Activated CD4-positive, alpha-beta memory T cell treated with anti-CD3 and anti-CD28 coated beads for 36 hours (primary cell): ENCODE data around the gene MOK. TPM values are rescaled to one million over a fixed set of nuclear protein-coding genes. Genes with fewer than 3 reads are reported as not detected.

Experiments used
- CTCF ChIA-PET: fragments of 350-600 bp; sonication (Branson Sonifier 250); formaldehyde crosslinking; loops from one replicate; lab custom pipeline; 2021; ENCODE audit warnings: antibody characterized with exemption, inconsistent platforms; lab: Charles Lee
- POLR2A ChIA-PET: fragments of 350-600 bp; sonication (Branson Sonifier 250); formaldehyde crosslinking; loops from one replicate; lab custom pipeline; 2021; ENCODE audit warnings: antibody characterized with exemption; lab: Charles Lee
- DNase-seq: peaks from one replicate; pipeline ENCODE4 v3.0.0-alpha.2; 2020
- H3K27ac Mint-ChIP-seq: one replicate; pipeline ENCODE4 v1.8.0; 2021; ENCODE audit warnings: mixed read lengths
- H3K27me3 Mint-ChIP-seq: one replicate; pipeline ENCODE4 v1.8.0; 2021; ENCODE audit warnings: mixed read lengths
- H3K36me3 Mint-ChIP-seq: one replicate; pipeline ENCODE4 v1.8.0; 2021; ENCODE audit warnings: mixed read lengths
- H3K4me1 Mint-ChIP-seq: one replicate; pipeline ENCODE4 v1.8.0; 2021; ENCODE audit warnings: low read depth, mixed read lengths
- H3K4me3 Mint-ChIP-seq: one replicate; pipeline ENCODE4 v1.8.0; 2021; ENCODE audit warnings: mild to moderate bottlenecking, mixed read lengths
- H3K9me3 Mint-ChIP-seq: one replicate; pipeline ENCODE4 v1.8.0; 2021; ENCODE audit warnings: mixed read lengths
- intact Hi-C: fragments of 100-400 bp; cut with micrococcal nuclease; formaldehyde crosslinking; loops from one replicate; pipeline ENCODE4 v1.15.1; 2023
- total RNA-seq, 2 experiments: library from RNA; stranded (reverse); gene quantifications; one replicate each; pipeline ENCODE4 v1.2.3, GENCODE V29; 2021

Gene MOK
- total RNA-seq, 2 experiments from 2014 or later: 2.7 TPM

- no peaks in the 10 kb centered on the region for H3K9me3 Mint-ChIP-seq
- CTCF ChIA-PET: no interaction called here
- H3K4me3 Mint-ChIP-seq: no peak overlapping the region
- intact Hi-C loops: no loop called here
- no peaks in the 10 kb centered on the region for H3K27me3 Mint-ChIP-seq
- POLR2A ChIA-PET: no interaction called here
- no peak for DNase-seq
- no peak overlapping the region for H3K27ac Mint-ChIP-seq
- peaks cover 22% of the 10 kb centered on the region for H3K4me1 Mint-ChIP-seq
- H3K36me3 Mint-ChIP-seq: no peaks in the 10 kb centered on the region
These were observed 87.6 kb downstream of the MOK start for GRCh38 chr14:102217399-102217798.

DNA sequence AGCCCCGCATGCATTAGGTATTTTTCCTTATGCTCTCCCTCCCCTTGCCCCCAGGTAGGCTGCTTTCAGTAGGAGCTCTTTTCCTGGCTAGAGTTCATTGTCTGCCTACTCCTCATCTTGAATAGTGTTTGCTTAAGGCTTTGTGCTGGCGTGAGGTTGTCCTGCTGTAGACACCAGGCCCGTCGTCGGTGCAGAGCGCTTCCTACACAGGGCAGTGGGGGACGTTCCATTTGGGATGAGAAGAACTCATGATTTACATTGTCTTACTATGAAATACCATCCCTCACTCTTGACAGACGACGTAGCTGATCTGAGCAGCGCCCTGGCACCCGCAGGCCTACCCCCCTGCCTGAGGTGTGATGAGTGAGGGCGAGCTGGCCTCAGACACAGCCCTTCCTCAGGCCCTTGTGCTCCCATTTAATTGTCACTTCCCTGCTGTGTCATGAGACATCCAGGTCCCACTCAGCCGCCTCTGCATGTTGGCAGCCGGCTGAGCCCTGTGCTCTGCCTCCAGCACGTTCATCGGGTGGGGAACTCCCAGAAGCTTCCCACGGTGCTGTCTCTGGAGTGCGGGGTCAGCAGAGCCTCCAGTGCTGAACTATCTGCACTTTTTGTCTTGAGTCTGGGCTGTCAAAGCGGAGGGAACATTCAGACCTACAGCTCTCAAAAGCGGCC is 89.3 kb downstream of the MOK start:
- no peaks in the 10 kb centered on the region for H3K36me3 Mint-ChIP-seq
- no peaks in the 10 kb centered on the region for H3K27me3 Mint-ChIP-seq
- DNase-seq: no peak
- no peak overlapping the region for H3K4me3 Mint-ChIP-seq
- CTCF ChIA-PET: interaction anchor here (0.5 to 1.3 kb wide), 4 partner anchors 119 to 235 kb away, joined by 3 to 4 read pairs (median 3); no protein-coding TSS in a partner anchor
- POLR2A ChIA-PET: no interaction called here
- no peaks in the 10 kb centered on the region for H3K9me3 Mint-ChIP-seq
- H3K27ac Mint-ChIP-seq: no peak overlapping the region
- intact Hi-C loops: no loop called here
- H3K4me1 Mint-ChIP-seq: peaks cover 13% of the 10 kb centered on the region

GRCh38 chr14:102215071-102215470 is 89.9 kb downstream of the MOK start:
- POLR2A ChIA-PET: no interaction called here
- CTCF ChIA-PET: interaction anchor here (1.3 kb wide), 1 partner anchor 119 kb away, joined by 4 read pairs; no protein-coding TSS in a partner anchor
- intact Hi-C loops: no loop called here
- H3K4me3 Mint-ChIP-seq: no peak overlapping the region
- no peaks in the 10 kb centered on the region for H3K9me3 Mint-ChIP-seq
- H3K36me3 Mint-ChIP-seq: no peaks in the 10 kb centered on the region
- no peak overlapping the region for H3K27ac Mint-ChIP-seq
- peaks cover 11% of the 10 kb centered on the region for H3K4me1 Mint-ChIP-seq
- DNase-seq: no peak
- no peaks in the 10 kb centered on the region for H3K27me3 Mint-ChIP-seq

- Mint-ChIP-seq H3K27me3 (no peaks in the 10 kb centered on the region), H3K36me3 (peaks cover 7% of the 10 kb centered on the region), H3K4me3 (no peak overlapping the region), H3K27ac (no peak overlapping the region), H3K9me3 (no peaks in the 10 kb centered on the region), H3K4me1 (peaks cover 3% of the 10 kb centered on the region)
- POLR2A ChIA-PET: no interaction called here
- no peak for DNase-seq
- intact Hi-C loops: no loop called here
- CTCF ChIA-PET: interaction anchor here (1.3 kb wide), 1 partner anchor 118 kb away, joined by 4 read pairs; no protein-coding TSS in a partner anchor
These were observed 90.8 kb downstream of the MOK start for GRCh38 chr14:102213984-102214658.

DNA sequence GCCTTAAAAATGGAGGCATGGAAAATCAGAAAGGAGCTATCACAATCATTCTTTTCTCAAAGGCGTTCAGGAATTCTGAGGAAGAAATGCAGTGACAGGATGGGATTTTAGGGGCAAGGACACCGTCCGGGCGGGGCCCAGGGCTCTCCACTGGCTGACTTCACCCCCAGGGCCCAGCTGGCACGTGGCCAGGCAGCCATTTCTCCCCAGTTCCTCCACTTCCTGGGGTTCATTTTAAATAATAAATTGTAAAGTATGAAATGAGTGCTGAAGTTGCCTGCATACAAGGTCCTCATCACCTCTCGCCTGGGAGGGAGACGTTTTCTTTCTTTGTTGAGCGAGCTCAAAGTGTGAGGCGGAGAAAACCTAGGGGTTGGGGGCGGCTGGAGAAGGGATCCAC is 91.5 kb downstream of the MOK start:
- intact Hi-C loops: no loop called here
- Mint-ChIP-seq H3K4me3 (no peak overlapping the region), H3K36me3 (peaks cover 12% of the 10 kb centered on the region), H3K27me3 (no peaks in the 10 kb centered on the region), H3K4me1 (no peaks in the 10 kb centered on the region), H3K9me3 (no peaks in the 10 kb centered on the region), H3K27ac (no peak overlapping the region)
- CTCF ChIA-PET: interaction anchor here (1.2 kb wide), 1 partner anchor 101 kb away, joined by 4 read pairs; no protein-coding TSS in a partner anchor
- no peak for DNase-seq
- POLR2A ChIA-PET: no interaction called here

DNA sequence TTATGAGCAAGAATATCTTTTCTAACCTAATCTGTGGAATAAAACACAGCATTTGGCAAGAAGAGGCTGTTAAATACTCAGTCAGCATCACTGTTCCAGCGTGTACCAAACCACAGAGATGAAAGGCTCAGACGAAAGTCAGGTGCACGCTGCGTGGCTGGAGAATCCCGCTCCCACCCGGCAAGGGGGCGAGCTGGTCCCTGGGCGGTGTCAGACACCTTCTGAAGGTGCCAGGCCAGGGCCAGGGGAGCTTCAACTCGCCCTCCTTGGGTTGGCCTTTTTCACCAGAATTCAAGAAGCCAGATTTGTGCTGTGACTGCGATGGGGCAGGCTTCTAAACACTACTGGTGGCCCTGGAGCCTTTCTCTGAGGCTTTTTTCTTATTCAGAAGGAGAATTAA is 92.1 kb downstream of the MOK start:
- Mint-ChIP-seq H3K4me1 (no peaks in the 10 kb centered on the region), H3K9me3 (no peaks in the 10 kb centered on the region), H3K27ac (no peak overlapping the region), H3K36me3 (peaks cover 12% of the 10 kb centered on the region), H3K27me3 (no peaks in the 10 kb centered on the region), H3K4me3 (no peak overlapping the region)
- POLR2A ChIA-PET: no interaction called here
- DNase-seq: no peak
- CTCF ChIA-PET: interaction anchor here (1.2 kb wide), 1 partner anchor 101 kb away, joined by 4 read pairs; no protein-coding TSS in a partner anchor
- intact Hi-C loops: no loop called here

- POLR2A ChIA-PET: no interaction called here
These were observed 92.6 kb downstream of the MOK start for GRCh38 chr14:102212356-102212755.

GRCh38 chr14:102211240-102211639 is 93.7 kb downstream of the MOK start:
- intact Hi-C loops: no loop called here
- peaks cover 19% of the 10 kb centered on the region for H3K36me3 Mint-ChIP-seq
- DNase-seq: no peak
- no peak overlapping the region for H3K4me3 Mint-ChIP-seq
- H3K9me3 Mint-ChIP-seq: no peaks in the 10 kb centered on the region
- CTCF ChIA-PET: no interaction called here
- H3K27me3 Mint-ChIP-seq: no peaks in the 10 kb centered on the region
- no peaks in the 10 kb centered on the region for H3K4me1 Mint-ChIP-seq
- POLR2A ChIA-PET: no interaction called here
- no peak overlapping the region for H3K27ac Mint-ChIP-seq

More at GRCh38 chr14:102212356-102212755, 92.6 kb downstream of the MOK start:
- peaks cover 17% of the 10 kb centered on the region for H3K36me3 Mint-ChIP-seq
- CTCF ChIA-PET: no interaction called here
- DNase-seq: no peak
- intact Hi-C loops: no loop called here
- no peaks in the 10 kb centered on the region for H3K9me3 Mint-ChIP-seq
- no peak overlapping the region for H3K4me3 Mint-ChIP-seq
- no peaks in the 10 kb centered on the region for H3K4me1 Mint-ChIP-seq
- no peaks in the 10 kb centered on the region for H3K27me3 Mint-ChIP-seq
- no peak overlapping the region for H3K27ac Mint-ChIP-seq

DNA sequence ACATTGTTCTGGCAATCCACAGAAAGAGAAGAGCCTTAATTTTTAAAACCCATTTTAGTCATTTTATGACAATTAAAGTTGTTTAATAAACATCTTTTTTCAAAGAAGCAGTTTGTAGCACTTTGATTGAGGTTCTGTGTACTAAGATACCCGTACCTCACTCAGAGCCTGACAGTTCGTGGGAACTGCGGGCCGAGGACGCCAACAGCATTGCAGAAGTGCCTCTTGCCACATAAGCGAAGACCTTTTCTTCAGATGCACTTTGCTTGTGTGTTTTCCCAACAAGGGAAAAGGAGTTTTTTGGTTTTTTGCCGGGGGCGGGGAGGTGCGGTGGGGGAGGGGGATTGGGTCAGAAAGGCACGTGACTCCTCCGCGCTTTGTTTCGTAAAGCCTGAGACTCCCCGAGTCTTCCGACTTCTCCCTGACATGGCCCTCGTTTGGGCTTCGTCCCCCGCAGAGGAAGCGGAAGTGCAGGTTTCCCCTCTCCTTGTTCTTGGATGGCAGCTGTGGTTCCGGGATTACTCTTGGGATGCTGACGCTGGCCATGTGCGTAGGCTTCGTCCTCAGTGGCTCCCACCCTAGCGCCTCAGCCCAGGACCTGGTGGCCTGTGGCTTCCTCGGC is 94.4 kb downstream of the MOK start:
- DNase-seq: no peak
- Mint-ChIP-seq H3K4me1 (no peaks in the 10 kb centered on the region), H3K4me3 (no peak overlapping the region), H3K27ac (no peak overlapping the region), H3K36me3 (peaks cover 22% of the 10 kb centered on the region), H3K27me3 (no peaks in the 10 kb centered on the region), H3K9me3 (no peaks in the 10 kb centered on the region)
- CTCF ChIA-PET: no interaction called here
- intact Hi-C loops: no loop called here
- POLR2A ChIA-PET: no interaction called here

- ChIA-PET CTCF (no interaction called here), POLR2A (no interaction called here)
- intact Hi-C loops: no loop called here
- Mint-ChIP-seq H3K36me3 (peaks cover 28% of the 10 kb centered on the region), H3K27me3 (no peaks in the 10 kb centered on the region), H3K4me1 (no peaks in the 10 kb centered on the region), H3K9me3 (no peaks in the 10 kb centered on the region), H3K27ac (peak overlapping the region; percentile 47), H3K4me3 (no peak overlapping the region)
- DNase-seq: no peak
These were observed 95.6 kb downstream of the MOK start for GRCh38 chr14:102209224-102209966.

GRCh38 chr14:102208741-102209140 is 96.2 kb downstream of the MOK start:
- no peak for DNase-seq
- Mint-ChIP-seq H3K27me3 (no peaks in the 10 kb centered on the region), H3K36me3 (peaks cover 28% of the 10 kb centered on the region)

GRCh38 chr14:102207831-102208365 is 97.1 kb downstream of the MOK start:
- CTCF ChIA-PET: no interaction called here
- H3K36me3 Mint-ChIP-seq: peaks cover 28% of the 10 kb centered on the region
- intact Hi-C loops: no loop called here
- no peak overlapping the region for H3K4me3 Mint-ChIP-seq
- POLR2A ChIA-PET: no interaction called here
- no peak overlapping the region for H3K27ac Mint-ChIP-seq
- H3K27me3 Mint-ChIP-seq: no peaks in the 10 kb centered on the region
- H3K4me1 Mint-ChIP-seq: no peaks in the 10 kb centered on the region
- H3K9me3 Mint-ChIP-seq: no peaks in the 10 kb centered on the region
- no peak for DNase-seq

More at GRCh38 chr14:102208741-102209140, 96.2 kb downstream of the MOK start:
- intact Hi-C loops: no loop called here
- no peak overlapping the region for H3K27ac Mint-ChIP-seq
- no peaks in the 10 kb centered on the region for H3K4me1 Mint-ChIP-seq
- POLR2A ChIA-PET: no interaction called here
- CTCF ChIA-PET: no interaction called here
- no peak overlapping the region for H3K4me3 Mint-ChIP-seq
- no peaks in the 10 kb centered on the region for H3K9me3 Mint-ChIP-seq
